HEK293T (cell line): Measurements from ENCODE around the gene FBXO44.

Experiments used
- BHLHE40 ChIP-seq: fragments of 450-650 bp; IDR thresholded peaks from 2 replicates; pipeline ENCODE4 v1.6.1; 2016; ENCODE audit warnings: mild to moderate bottlenecking, moderate library complexity, borderline replicate concordance
- FOXK2 ChIP-seq: fragments of 450-650 bp; IDR thresholded peaks from 2 replicates; pipeline ENCODE4 v1.6.1; 2016; ENCODE audit warnings: mild to moderate bottlenecking
- FOXM1 ChIP-seq: fragments of 450-650 bp; IDR thresholded peaks from 2 replicates; pipeline ENCODE4 v1.6.1; 2017; ENCODE audit warnings: mild to moderate bottlenecking, borderline replicate concordance
- HDGF ChIP-seq: fragments of 450-650 bp; IDR thresholded peaks from 2 replicates; pipeline ENCODE4 v1.6.1; 2017; ENCODE audit warnings: antibody characterized with exemption, borderline replicate concordance
- LEF1 ChIP-seq: fragments of 450-650 bp; IDR thresholded peaks from 2 replicates; pipeline ENCODE4 v1.6.1; 2017; ENCODE audit warnings: mild to moderate bottlenecking, borderline replicate concordance
- SP1 ChIP-seq: fragments of 450-650 bp; IDR thresholded peaks from 2 replicates; pipeline ENCODE4 v1.6.1; 2017

DNA sequence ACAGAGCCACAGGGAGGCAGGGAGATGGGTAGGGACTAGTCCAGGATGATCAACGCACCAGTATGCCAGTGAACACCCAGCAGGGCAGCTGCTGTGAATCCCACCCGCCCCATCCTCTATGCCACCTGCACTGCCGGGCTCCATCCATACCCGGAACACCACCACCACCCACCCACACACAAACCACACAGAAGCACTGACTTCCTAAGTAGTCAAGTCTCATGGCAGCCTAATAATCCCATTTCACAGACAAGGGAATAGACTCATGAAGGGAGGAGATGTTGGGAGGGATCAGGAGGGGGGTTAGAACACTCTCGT is 43.2 kb downstream of the FBXO44 start:
- TF ChIP-seq FOXK2 (no peak), SP1 (no peak), LEF1 (no peak), BHLHE40 (no peak), HDGF (no peak), FOXM1 (no peak)
